WI38 (cell line): ENCODE measurements around the gene CKMT2.

Experiments
- H3K4me3 ChIP-seq: 2 replicates; pipeline ENCODE4 v1.5.1; 2011; ENCODE audit warnings: low read depth, mild to moderate bottlenecking, control low read depth, low read length
- TF ChIP-seq, protein P1 (sequence below): IDR thresholded peaks from 2 replicates; pipeline ENCODE4 v1.5.1; 2012; ENCODE audit warnings: low read depth, mild to moderate bottlenecking, control low read depth, low read length

CKMT2 gene

DNA sequence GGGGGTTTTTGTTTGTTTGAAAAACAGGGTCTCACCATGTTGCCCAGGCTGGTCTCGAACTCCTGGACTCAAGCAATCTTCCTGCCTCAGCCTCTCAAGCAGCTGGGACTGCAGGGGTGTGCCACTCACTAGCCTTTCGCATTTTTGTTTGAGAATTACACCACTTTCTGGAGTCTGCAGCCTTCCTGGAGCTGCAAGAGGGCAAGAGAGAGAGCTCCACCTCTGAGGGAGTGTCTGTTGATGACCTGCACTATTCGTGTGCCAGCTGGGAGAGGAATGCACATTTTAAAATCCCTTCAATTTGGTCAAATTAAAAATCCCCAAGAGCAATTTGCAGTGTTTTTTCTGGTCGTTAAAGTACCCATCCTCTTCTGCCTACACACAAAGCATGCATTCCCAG is 5.0 kb upstream of the CKMT2 start:
- TF ChIP-seq, protein P1, sequence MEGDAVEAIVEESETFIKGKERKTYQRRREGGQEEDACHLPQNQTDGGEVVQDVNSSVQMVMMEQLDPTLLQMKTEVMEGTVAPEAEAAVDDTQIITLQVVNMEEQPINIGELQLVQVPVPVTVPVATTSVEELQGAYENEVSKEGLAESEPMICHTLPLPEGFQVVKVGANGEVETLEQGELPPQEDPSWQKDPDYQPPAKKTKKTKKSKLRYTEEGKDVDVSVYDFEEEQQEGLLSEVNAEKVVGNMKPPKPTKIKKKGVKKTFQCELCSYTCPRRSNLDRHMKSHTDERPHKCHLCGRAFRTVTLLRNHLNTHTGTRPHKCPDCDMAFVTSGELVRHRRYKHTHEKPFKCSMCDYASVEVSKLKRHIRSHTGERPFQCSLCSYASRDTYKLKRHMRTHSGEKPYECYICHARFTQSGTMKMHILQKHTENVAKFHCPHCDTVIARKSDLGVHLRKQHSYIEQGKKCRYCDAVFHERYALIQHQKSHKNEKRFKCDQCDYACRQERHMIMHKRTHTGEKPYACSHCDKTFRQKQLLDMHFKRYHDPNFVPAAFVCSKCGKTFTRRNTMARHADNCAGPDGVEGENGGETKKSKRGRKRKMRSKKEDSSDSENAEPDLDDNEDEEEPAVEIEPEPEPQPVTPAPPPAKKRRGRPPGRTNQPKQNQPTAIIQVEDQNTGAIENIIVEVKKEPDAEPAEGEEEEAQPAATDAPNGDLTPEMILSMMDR = no peak

DNA sequence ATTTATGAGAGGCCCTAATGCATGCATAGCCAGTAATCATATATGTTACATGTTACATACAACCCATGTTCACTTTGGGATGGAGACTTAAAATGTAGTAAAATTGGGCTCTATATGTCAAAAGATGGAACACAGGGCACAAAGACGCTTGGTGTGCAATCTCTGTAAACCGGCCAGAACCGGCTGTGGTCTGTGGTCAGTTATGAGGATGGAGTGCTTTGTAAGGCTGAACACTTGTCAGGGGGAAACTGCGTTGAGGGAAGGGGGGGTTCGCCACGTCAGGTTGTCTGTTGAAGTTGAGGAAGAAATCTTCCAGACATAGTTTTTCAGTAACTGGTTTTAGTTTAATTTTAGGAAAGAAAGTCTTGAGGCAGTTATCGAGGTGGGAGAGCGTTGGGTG is 2.7 kb upstream of the CKMT2 start:
- H3K4me3 ChIP-seq = no peak overlapping the region
- TF ChIP-seq, protein P1 = no peak

More for the DNA sequence above, 5.0 kb upstream of the CKMT2 start:
- no peak overlapping the region for H3K4me3 ChIP-seq

DNA sequence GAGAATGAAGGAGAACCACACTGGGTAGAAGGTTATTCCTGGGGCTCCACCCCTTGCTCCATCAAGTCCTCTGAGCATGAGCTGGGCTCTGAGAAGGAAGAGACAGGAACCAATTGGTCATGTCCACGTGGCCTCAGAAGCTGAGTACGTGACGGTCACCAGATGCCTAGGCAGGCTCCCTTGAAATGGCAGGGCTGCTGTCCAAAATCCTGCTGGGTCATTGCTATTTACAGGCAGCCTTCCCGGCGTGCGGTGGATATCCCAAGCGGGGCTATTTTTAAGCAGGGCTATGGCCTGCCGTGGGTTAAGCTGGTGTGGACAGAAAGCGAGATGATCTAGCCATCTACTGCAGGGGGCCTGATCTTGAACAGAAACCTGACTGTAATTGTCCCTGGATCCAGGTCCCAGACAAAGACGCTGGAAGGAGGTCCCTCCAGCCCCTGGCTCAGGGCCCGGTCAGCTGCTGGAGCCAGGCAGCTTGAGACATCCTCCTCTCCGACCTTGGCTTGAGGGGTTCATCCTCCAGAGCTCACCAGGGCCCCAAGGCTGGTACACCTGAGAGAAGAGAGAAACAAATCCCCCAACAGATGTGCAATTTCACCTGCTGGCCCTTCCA is 550 bp upstream of the CKMT2 start:
- TF ChIP-seq, protein P1 = no peak
- H3K4me3 ChIP-seq = no peak overlapping the region

DNA sequence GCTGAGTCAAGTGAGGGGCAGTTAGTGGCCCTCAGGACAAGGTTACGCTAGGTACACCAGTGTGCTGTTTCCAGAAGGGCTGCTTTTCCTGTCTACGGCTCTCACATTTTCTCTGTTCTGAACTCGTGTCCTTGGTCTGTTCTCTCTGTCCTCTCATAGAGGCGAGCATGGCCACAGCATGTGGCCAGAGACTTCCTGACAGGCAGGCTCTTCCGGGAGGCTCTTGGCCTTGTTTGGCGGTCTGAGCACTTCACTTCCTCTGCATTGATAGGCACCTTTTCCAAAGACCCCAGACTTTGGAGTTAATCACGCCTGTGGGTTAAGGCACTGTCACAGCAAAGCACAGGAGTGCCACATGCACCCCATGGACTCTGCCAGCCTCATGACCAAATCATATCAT is 1.2 kb downstream of the CKMT2 start:
- no peak overlapping the region for H3K4me3 ChIP-seq
- TF ChIP-seq, protein P1 = no peak

DNA sequence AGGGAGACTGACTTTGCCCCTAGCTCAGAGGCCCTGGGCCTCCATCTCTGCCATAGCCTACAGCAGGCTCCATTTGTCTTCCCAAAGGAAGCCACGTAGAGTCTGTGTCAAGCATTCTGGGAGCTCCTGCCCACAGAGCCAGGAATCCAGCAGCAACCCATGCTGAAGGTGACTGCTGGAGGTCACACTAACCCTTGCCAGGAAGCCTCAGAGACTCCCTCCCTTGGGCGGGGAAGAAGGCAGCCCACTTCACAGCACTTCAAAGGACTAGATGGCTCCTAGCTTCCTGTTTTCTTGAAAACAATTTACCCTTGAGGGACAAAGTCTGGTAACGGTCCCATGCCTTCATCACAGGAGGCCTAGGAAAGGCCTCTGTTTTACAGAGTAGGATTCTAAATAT is 1.7 kb downstream of the CKMT2 start:
- no peak overlapping the region for H3K4me3 ChIP-seq
- TF ChIP-seq, protein P1 = no peak

DNA sequence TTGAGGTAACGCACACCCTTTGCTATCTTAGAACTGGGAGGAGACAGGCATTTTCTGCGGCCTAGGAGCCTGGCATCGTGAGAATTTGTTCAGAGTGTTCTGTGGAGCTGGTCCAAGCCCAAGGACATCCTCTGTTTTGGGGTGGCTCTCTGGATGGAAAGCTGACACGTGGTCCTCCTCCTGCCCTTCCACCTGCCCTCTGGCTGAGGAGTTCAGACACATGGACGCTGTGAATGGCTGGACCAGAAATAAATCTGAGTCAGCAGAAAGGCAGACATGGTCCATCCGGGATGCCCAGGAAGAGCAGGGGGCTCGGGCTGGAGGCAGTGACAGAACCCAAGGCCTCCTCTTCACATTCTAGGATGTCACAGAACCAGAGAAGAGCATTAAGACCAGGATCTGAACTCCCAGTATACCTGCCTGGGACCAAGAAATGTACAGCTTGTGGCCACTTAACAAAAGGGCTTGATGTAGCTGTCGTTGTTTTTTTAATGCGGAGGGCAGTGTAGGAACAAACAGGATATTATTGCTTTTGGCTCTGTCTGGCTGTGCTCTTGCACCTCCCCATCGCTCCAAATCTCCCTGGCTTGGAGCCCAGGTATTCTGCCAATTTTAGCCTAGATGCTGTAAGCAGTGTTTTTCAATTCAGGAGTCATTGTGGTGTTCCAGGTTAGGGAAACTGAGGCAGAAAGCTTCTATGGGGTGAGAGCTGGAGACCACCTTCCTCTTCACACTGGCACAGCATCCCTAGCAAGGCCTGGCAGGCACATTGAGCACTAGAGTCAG is 2.4 kb downstream of the CKMT2 start:
- TF ChIP-seq, protein P1 = no peak
- no peak overlapping the region for H3K4me3 ChIP-seq

DNA sequence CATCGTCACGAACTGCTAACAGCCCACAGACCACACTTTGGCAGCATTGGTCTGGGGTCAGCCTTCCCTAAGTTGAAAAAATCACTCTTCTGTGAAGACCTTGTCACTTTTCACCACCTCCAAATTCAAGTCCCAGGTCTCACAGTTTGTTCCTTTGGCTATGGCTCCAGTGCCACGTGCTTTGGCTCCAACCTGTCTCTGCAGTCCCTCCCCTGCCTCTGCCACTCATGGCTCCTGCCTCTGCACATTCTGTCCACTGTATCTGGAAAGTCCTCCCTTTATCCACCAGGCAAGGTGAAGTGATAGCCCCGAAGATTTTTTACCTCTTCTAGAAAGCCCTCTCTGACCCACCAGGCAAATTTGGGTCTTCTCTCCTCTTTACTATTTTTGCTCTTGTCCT is 5.3 kb downstream of the CKMT2 start:
- no peak overlapping the region for H3K4me3 ChIP-seq
- TF ChIP-seq, protein P1 = no peak
